WTC11 (cell line): ENCODE data around the gene PROKR2.

Source experiments
- ATF1 ChIP-seq: sonication (generic); formaldehyde crosslinking; IDR thresholded peaks from 2 replicates; pipeline ENCODE4 v1.8.1; 2023; ENCODE audit warnings: mild to moderate bottlenecking, moderate library complexity, missing genetic modification reagents
- JUN ChIP-seq: sonication (generic); formaldehyde crosslinking; IDR thresholded peaks from 2 replicates; pipeline ENCODE4 v1.8.0; 2023; ENCODE audit warnings: mild to moderate bottlenecking, missing genetic modification reagents
- NR1H2 ChIP-seq: sonication (generic); formaldehyde crosslinking; IDR thresholded peaks from 2 replicates; pipeline ENCODE4 v1.9.0; 2021; ENCODE audit warnings: mild to moderate bottlenecking, moderate library complexity, missing genetic modification reagents
- USF2 ChIP-seq: sonication (generic); formaldehyde crosslinking; IDR thresholded peaks from 2 replicates; pipeline ENCODE4 v1.8.1; 2023; ENCODE audit warnings: mild to moderate bottlenecking, missing genetic modification reagents, moderate library complexity
- TF ChIP-seq, protein P1 (sequence below): fragments of 200-600 bp; IDR thresholded peaks from 2 replicates; pipeline ENCODE4 v1.8.0; 2022; ENCODE audit warnings: antibody characterized with exemption
- TF ChIP-seq, protein P2 (sequence below): sonication (generic); formaldehyde crosslinking; IDR thresholded peaks from 2 replicates; pipeline ENCODE4 v1.8.1; 2023; ENCODE audit warnings: mild to moderate bottlenecking, moderate library complexity, missing genetic modification reagents
- TF ChIP-seq, protein P3 (sequence below): sonication (generic); formaldehyde crosslinking; IDR thresholded peaks from 2 replicates; pipeline ENCODE4 v1.8.0; 2023; ENCODE audit warnings: mild to moderate bottlenecking, missing genetic modification reagents
- TF ChIP-seq, protein P4 (sequence below): sonication (generic); formaldehyde crosslinking; IDR thresholded peaks from 2 replicates; pipeline ENCODE4 v1.8.1; 2022; ENCODE audit warnings: mild to moderate bottlenecking, missing genetic modification reagents, moderate library complexity, borderline replicate concordance

GRCh38 chr20:5272268-5272667 lies 44.5 kb downstream of the PROKR2 start:
- TF ChIP-seq, protein P1, sequence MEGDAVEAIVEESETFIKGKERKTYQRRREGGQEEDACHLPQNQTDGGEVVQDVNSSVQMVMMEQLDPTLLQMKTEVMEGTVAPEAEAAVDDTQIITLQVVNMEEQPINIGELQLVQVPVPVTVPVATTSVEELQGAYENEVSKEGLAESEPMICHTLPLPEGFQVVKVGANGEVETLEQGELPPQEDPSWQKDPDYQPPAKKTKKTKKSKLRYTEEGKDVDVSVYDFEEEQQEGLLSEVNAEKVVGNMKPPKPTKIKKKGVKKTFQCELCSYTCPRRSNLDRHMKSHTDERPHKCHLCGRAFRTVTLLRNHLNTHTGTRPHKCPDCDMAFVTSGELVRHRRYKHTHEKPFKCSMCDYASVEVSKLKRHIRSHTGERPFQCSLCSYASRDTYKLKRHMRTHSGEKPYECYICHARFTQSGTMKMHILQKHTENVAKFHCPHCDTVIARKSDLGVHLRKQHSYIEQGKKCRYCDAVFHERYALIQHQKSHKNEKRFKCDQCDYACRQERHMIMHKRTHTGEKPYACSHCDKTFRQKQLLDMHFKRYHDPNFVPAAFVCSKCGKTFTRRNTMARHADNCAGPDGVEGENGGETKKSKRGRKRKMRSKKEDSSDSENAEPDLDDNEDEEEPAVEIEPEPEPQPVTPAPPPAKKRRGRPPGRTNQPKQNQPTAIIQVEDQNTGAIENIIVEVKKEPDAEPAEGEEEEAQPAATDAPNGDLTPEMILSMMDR: no peak
- TF ChIP-seq NR1H2 (CRISPR knock-in tag) (no peak), JUN (CRISPR knock-in tag) (no peak), USF2 (CRISPR knock-in tag) (no peak), ATF1 (no peak)
- TF ChIP-seq, protein P2, sequence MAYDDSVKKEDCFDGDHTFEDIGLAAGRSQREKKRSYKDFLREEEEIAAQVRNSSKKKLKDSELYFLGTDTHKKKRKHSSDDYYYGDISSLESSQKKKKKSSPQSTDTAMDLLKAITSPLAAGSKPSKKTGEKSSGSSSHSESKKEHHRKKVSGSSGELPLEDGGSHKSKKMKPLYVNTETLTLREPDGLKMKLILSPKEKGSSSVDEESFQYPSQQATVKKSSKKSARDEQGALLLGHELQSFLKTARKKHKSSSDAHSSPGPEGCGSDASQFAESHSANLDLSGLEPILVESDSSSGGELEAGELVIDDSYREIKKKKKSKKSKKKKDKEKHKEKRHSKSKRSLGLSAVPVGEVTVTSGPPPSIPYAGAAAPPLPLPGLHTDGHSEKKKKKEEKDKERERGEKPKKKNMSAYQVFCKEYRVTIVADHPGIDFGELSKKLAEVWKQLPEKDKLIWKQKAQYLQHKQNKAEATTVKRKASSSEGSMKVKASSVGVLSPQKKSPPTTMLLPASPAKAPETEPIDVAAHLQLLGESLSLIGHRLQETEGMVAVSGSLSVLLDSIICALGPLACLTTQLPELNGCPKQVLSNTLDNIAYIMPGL (CRISPR knock-in tag): no peak
- TF ChIP-seq, protein P3, sequence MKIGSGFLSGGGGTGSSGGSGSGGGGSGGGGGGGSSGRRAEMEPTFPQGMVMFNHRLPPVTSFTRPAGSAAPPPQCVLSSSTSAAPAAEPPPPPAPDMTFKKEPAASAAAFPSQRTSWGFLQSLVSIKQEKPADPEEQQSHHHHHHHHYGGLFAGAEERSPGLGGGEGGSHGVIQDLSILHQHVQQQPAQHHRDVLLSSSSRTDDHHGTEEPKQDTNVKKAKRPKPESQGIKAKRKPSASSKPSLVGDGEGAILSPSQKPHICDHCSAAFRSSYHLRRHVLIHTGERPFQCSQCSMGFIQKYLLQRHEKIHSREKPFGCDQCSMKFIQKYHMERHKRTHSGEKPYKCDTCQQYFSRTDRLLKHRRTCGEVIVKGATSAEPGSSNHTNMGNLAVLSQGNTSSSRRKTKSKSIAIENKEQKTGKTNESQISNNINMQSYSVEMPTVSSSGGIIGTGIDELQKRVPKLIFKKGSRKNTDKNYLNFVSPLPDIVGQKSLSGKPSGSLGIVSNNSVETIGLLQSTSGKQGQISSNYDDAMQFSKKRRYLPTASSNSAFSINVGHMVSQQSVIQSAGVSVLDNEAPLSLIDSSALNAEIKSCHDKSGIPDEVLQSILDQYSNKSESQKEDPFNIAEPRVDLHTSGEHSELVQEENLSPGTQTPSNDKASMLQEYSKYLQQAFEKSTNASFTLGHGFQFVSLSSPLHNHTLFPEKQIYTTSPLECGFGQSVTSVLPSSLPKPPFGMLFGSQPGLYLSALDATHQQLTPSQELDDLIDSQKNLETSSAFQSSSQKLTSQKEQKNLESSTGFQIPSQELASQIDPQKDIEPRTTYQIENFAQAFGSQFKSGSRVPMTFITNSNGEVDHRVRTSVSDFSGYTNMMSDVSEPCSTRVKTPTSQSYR (CRISPR knock-in tag): no peak
- TF ChIP-seq, protein P4, sequence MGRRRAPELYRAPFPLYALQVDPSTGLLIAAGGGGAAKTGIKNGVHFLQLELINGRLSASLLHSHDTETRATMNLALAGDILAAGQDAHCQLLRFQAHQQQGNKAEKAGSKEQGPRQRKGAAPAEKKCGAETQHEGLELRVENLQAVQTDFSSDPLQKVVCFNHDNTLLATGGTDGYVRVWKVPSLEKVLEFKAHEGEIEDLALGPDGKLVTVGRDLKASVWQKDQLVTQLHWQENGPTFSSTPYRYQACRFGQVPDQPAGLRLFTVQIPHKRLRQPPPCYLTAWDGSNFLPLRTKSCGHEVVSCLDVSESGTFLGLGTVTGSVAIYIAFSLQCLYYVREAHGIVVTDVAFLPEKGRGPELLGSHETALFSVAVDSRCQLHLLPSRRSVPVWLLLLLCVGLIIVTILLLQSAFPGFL (CRISPR knock-in tag): no peak
